Measurements from ENCODE around the gene COL15A1.

- no peak for TF ChIP-seq CTCF (IDR thresholded peaks at IDR 0.05; ENCODE audit: low read depth, low read length)
- no peak for TF ChIP-seq POLR2A (IDR thresholded peaks at IDR 0.05; ENCODE audit: extremely low read depth, insufficient read length)
- TF ChIP-seq MAX (IDR thresholded peaks at IDR 0.05; ENCODE audit: low read depth, low read length), result no peak
- no peak for TF ChIP-seq MYC (IDR thresholded peaks at IDR 0.05; ENCODE audit: low read depth, low read length)
Measured at GRCh38 chr9:98907055-98907454, 36.7 kb upstream of the COL15A1 start.
